GM12892 (cell line): ENCODE data around the gene EHBP1.
"Not testable (repeated sequence)": the region's sequence is repeated elsewhere in the genome, so short reads cannot be mapped to it uniquely, and the experiment has no call there.

Experiments
- DNase-seq: peaks from one replicate; pipeline ENCODE4 v3.0.0; 2011; ENCODE audit not compliant: insufficient read length
- FAIRE-seq: peaks from 2 replicates; lab custom pipeline; 2011; peaks lifted over from hg19 to GRCh38; lab: Jason Lieb, UNC
- POLR2A ChIP-seq: IDR thresholded peaks from 2 replicates; pipeline ENCODE4 v1.6.1; 2011; ENCODE audit warnings: low read depth, low read length, control low read depth
- POLR2AphosphoS5 ChIP-seq: IDR thresholded peaks from 2 replicates; pipeline ENCODE4 v1.6.1; 2011; ENCODE audit warnings: low read depth, low read length, control low read depth
- TAF1 ChIP-seq: IDR thresholded peaks from 2 replicates; pipeline ENCODE4 v1.6.1; 2011; ENCODE audit warnings: low read depth, mild to moderate bottlenecking, control low read depth, low read length, borderline replicate concordance

EHBP1 gene

DNA sequence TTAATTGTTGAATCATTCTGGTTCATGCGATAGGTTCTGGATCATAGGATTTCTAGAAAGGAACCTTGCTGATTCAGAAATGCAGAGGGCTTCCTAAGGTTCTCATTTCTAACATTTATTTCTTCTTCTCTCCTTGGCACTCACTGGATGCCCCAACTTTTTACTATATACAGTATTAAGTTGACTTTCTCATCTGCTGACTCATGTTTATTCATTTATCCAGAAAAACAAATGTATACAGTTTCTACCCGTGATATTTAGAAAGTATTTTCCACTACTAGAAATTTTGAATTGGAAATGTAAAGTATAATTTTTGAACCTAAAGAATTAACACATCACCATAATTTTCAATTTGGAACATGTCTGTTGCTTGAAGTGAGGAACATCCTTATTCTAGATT lies 312.9 kb downstream of the EHBP1 start:
- DNase-seq (no peak), FAIRE-seq (no peak)
- TF ChIP-seq TAF1 (no peak), POLR2AphosphoS5 (no peak), POLR2A (no peak)

DNA sequence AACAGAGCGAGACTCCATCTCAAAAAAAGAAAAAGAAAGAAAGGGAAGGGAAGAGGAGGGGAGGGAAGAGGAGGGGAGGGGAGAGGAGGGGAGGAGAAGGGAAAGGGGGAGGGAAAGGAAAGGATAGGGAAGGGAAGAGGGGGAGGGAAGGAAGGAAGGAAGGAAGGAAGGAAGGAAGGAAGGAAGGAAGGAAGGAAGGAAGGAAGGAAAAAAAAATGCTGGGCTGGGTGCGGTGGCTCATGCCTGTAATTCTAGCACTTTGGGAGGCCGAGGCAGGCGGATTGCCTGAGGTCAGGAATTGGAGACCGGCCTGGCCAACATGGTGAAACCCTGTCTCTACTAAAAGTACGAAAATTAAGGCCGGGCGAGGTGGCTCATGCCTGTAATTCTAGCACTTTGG lies 314.2 kb downstream of the EHBP1 start:
- DNase-seq, FAIRE-seq: not testable (repeated sequence)

DNA sequence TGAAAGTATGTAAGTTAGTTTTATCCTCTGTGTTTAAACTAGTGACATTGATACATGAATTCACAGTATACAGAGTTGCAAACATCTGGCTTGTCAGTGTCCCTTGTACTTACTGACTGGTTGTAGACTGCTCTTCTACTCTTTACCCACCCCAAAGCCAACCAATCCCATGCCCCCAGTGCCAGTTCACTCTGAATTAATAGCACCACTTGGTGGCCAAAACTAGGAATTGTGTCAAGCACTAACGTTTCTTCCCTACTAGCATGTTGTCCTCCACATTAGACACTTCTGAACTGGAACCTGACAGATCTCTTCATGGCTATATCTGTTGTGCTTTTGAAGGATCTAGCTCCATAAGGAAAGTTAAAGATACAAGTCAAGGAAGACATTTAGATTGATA lies 317.9 kb downstream of the EHBP1 start:
- no peak for TF ChIP-seq POLR2A
- no peak for TF ChIP-seq TAF1
- no peak for TF ChIP-seq POLR2AphosphoS5

DNA sequence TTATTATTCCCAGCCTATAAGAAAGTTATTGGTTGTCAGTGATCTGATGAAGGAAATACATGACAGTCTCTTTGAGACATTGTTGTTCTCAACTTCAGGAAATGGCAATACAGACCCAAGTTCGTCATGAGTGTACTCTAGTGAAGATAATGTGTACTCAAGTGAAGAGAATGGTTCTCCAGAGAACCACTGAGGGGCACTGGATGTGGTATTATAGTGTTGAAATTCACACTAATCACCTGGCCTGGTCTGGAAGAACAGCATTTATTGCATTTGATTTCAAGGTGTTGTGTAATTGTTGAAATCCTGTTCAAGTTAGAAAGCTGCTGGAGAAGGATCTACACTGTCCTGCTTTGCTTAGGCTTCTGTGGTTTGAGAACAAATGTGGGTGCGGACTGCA lies 321.7 kb downstream of the EHBP1 start:
- FAIRE-seq (no peak), DNase-seq (no peak)
- TF ChIP-seq TAF1 (no peak), POLR2A (no peak), POLR2AphosphoS5 (no peak)

More for the DNA sequence above, 317.9 kb downstream of the EHBP1 start:
- no peak for DNase-seq
- peak; percentile 44 for FAIRE-seq

DNA sequence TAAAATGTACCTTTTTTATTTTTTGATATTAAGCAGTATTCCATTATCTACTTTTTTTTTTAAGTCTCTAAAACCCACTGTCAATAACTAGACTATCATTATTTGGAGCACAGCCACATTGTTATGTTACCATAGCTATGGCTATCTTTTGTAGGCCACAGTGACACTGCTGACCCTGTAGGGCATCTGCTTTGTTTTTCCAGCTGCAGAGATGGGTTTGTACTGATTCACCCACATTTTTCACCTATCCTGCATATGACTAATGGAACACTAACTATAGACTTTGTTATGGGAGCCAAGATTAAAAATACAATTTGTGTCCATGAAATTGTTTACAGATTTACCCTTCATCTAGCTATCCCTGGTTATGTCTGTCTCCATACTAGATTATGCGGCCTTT lies 323.5 kb downstream of the EHBP1 start:
- DNase-seq, result no peak
- FAIRE-seq, result no peak

DNA sequence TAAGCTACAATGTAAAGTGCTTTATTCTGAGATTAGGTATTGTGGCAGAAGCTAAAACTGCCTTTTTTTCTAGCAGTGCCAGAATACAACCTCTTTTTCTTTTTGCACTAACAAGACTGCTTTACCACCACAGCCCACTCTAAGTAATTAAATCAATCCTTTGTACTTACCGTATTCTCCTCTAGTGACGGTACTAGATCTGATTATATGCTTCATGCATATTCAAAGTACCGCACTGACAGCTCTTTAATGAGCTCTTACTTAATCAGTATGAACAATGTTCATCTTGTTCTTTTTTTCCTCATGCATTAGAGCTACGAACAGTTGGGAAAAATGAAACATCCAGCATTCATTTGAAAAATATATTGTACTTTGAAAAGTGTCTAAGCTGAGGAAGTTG lies 329.0 kb downstream of the EHBP1 start:
- DNase-seq (no peak), FAIRE-seq (no peak)

More for the DNA sequence above, 323.5 kb downstream of the EHBP1 start:
- TF ChIP-seq POLR2AphosphoS5, result no peak
- TF ChIP-seq TAF1, result no peak
- TF ChIP-seq POLR2A, result no peak

DNA sequence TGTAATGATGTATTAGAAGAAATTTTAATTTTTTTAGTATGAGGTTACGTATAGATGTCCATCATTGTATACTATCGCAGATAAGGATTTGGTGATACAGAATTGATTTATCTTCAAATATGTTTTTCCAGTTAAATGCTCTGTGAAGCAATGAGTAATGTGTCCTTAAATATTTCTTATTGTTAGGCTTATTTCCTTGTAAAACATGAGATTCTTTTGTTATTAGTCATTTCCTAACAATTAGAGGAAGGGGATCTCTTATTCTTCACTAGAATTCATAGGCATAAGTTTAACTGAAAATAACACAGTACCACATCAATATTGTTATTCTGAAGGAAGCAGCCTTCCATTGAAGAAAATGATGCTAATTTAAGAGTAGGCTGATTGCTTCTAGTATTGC lies 329.7 kb downstream of the EHBP1 start:
- TF ChIP-seq POLR2AphosphoS5 (no peak), TAF1 (no peak), POLR2A (no peak)
- FAIRE-seq, result no peak
- no peak for DNase-seq

More for the DNA sequence above, 329.0 kb downstream of the EHBP1 start:
- TF ChIP-seq POLR2A, result no peak

DNA sequence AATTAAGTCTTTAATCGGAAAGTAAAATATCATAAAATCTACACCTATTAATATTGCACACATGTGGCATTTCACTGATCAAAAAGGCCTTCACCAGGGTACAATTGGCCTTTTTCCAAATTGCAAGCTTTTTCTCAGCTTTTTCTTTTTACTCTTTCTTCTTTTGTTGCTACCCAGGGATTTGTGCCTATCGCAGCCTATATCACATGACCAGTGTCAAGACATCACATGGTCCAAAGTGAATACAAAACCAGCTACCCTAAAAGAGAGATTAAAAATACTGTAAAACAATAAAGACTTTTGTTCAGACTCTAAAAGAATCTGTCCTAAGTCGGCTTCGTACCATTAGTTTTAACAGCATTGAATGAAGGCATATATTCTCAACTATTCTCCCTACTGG lies 330.1 kb downstream of the EHBP1 start:
- FAIRE-seq (no peak), DNase-seq (no peak)
- TF ChIP-seq POLR2A (no peak), TAF1 (no peak), POLR2AphosphoS5 (no peak)

DNA sequence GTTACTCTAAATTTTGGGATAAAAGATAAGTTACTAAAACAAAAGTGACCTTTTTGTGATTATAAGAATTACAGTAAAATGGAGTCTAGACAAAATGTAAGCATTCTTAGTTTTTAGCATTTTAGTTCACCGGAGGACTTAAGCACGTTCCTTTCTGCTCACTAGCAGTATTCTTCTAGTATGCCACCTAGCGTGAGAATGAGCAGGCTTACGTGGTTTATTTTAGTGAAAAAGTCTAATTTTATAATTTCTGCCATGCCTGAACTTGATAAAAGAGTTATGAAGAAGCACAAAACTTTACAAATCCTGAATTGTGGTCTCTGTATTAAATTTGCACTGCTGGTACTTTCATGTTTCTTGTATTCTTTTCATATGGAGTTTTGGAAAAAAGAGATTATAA lies 332.5 kb downstream of the EHBP1 start:
- TF ChIP-seq POLR2AphosphoS5 (no peak), POLR2A (no peak), TAF1 (no peak)
- no peak for FAIRE-seq
- no peak for DNase-seq

DNA sequence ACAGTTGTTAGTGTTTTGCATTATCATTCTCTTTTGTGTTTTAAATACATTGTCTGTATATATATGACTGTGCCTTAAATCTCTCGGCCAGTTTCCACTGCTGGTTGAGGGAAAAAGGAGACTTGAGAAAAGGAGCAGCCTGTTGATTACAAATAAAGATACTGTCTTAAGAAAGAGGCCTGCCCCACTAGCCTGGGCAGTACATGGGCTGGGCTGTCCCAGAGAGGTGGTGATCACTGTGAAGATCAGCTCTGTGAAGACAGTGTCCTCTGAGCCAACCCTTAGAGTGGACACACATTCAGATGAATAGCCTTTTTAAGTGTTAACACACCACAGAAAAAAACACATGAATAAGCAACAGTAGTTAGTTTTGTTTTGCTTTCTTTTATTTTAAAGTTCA lies 335.1 kb downstream of the EHBP1 start:
- FAIRE-seq (no peak), DNase-seq (no peak)

DNA sequence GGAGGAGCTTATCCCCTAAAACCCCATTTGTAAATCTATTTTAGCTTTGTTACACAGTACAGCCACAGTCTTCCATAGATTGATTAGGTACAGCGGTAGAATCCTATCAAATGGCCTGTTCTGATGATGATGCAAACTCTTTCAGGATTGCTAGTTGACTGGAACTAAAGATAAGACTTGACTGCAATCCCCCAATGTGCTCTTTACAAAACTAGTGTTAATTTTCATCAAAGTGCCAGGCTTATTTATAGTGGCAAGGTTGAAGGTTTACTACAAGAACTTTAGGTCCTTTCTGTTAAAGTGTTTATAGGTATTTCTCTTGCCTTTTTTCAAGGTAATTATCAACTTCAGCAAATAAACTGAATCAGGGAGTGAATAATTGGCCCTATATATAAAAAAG lies 336.1 kb downstream of the EHBP1 start:
- DNase-seq (no peak), FAIRE-seq (no peak)
- no peak for TF ChIP-seq TAF1
- no peak for TF ChIP-seq POLR2A
- TF ChIP-seq POLR2AphosphoS5, result no peak

More for the DNA sequence above, 335.1 kb downstream of the EHBP1 start:
- no peak for TF ChIP-seq TAF1
- TF ChIP-seq POLR2AphosphoS5, result no peak
- TF ChIP-seq POLR2A, result no peak

DNA sequence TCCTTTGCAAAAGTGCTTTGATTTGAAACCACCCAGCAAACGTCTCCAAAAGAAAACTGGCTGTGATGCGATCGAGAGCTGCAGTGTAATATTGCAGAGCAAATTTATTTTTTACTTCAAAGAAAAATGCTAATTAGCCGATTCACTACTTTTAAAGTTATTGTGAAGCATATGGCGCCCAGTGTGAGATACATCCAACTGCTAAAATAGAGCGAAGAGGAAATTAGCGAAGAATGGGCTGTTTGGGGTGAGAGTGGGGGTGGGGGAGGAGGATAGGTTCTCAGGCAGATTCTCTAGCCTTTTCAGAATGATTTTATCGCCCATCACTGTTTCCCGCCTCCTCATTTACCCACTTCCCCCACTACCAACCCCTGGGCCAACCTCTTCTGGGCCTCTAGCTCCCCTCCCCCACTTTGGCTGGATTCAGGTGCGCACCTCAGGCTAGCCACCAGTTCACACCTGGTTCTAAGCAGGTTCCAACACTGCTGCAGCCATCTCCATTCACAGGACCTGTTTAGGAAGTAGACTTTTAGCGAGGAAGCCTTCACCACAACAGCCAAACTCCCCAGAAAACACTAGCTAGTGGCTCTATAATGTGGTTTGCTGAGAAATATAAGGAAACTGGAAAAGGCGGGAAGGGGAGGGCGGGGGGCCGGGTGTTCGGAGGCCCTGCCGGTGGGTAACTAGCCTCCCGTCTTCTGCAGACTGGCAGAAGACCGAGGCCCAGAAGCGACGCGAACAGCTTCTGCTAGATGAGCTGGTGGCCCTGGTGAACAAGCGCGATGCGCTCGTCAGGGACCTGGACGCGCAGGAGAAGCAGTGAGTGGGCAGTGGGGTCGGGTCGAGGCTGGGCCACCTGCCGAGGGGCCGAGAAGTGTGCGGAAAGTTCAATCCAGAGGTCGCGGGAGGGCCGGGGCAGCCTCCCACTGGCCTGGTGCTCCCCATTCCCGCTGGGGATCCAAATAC lies 339.1 kb downstream of the EHBP1 start:
- DNase-seq (no peak), FAIRE-seq (no peak)
- TF ChIP-seq POLR2A, result no peak
- TF ChIP-seq POLR2AphosphoS5, result no peak
- no peak for TF ChIP-seq TAF1
